ENCODE measurements around the gene DDX5.

GRCh38 chr17:64532409-64532808, 26.3 kb upstream of the DDX5 start:
- TF ChIP-seq POLR2A (IDR thresholded peaks at IDR 0.05), result no peak
- TF ChIP-seq CTCF (IDR thresholded peaks at IDR 0.05), result no peak
